HEK293 (cell line): Measurements from ENCODE around the gene SELENOK.

Experiments
- CTCF ChIA-PET: fragments of 350-600 bp; formaldehyde crosslinking; extraction: SDS; loops from one replicate; lab custom pipeline; 2021; ENCODE audit warnings: antibody characterized with exemption; lab: Yijun Ruan, JAX
- POLR2A ChIA-PET: fragments of 300-600 bp; formaldehyde crosslinking; extraction: SDS; loops from one replicate; lab custom pipeline; 2020; ENCODE audit warnings: antibody characterized with exemption, inconsistent platforms; lab: Yijun Ruan, JAX
- H3K27ac ChIP-seq: fragments of 200-500 bp; sonication (Bioruptor generic); 2 replicates; pipeline ENCODE4 v1.5.1; 2014; ENCODE audit warnings: low read depth, low read length, control low read depth, inconsistent platforms; ENCODE audit errors: extremely low read depth
- H3K36me3 ChIP-seq, 2 experiments: fragments of 200-500 bp in 1 of 2; sonication (Bioruptor generic) in 1 of 2; 1 replicate in 1 of 2; 2 replicates in 1 of 2; pipeline ENCODE4 v1.5.1; 2014 to 2017; ENCODE audit warnings: inconsistent platforms in 2 of 2, low read length in 2 of 2; ENCODE audit not compliant: control insufficient read depth in 2 of 2, insufficient read depth in 1 of 2
- H3K4me1 ChIP-seq: fragments of 200-500 bp; sonication (Bioruptor generic); 2 replicates; pipeline ENCODE4 v1.5.1; 2014; ENCODE audit warnings: mild to moderate bottlenecking, low read length, inconsistent platforms; ENCODE audit not compliant: control insufficient read depth, insufficient read depth
- H3K4me3 ChIP-seq: 2 replicates; pipeline ENCODE4 v1.5.1; 2011; ENCODE audit warnings: low read depth, mild to moderate bottlenecking, control low read depth, low read length, moderate library complexity
- H3K9me3 ChIP-seq: fragments of 200-500 bp; sonication (Bioruptor generic); 2 replicates; pipeline ENCODE4 v1.5.1; 2014; ENCODE audit warnings: low read depth, low read length, inconsistent platforms; ENCODE audit not compliant: control insufficient read depth, insufficient read depth
- IKZF3 ChIP-seq: fragments of 450-650 bp; IDR thresholded peaks from 2 replicates; pipeline ENCODE4 v1.5.0; 2018; ENCODE audit warnings: missing biosample characterization, mild to moderate bottlenecking, missing genetic modification characterization, moderate library complexity
- KLF7 ChIP-seq: fragments of 450-650 bp; formaldehyde crosslinking; IDR thresholded peaks from 2 replicates; pipeline ENCODE4 v1.5.1; 2016; ENCODE audit warnings: missing biosample characterization, missing genetic modification characterization, borderline replicate concordance
- MEIS1 ChIP-seq: sonication (generic); formaldehyde crosslinking; IDR thresholded peaks from 2 replicates; pipeline ENCODE4 v1.8.1; 2022; ENCODE audit warnings: missing genetic modification reagents, mild to moderate bottlenecking, borderline replicate concordance
- SP7 ChIP-seq: fragments of 450-650 bp; formaldehyde crosslinking; IDR thresholded peaks from 2 replicates; pipeline ENCODE4 v1.5.1; 2016; ENCODE audit warnings: missing biosample characterization, missing genetic modification characterization
- ZBTB11 ChIP-seq: fragments of 450-650 bp; formaldehyde crosslinking; conservative IDR thresholded peaks from 2 replicates; pipeline ENCODE4 v1.5.1; 2016; ENCODE audit warnings: low read depth, missing biosample characterization, missing genetic modification characterization
- ZBTB48 ChIP-seq: fragments of 450-650 bp; formaldehyde crosslinking; IDR thresholded peaks from 2 replicates; pipeline ENCODE4 v1.5.1; 2016; ENCODE audit warnings: missing biosample characterization, missing genetic modification characterization
- ZFHX2 ChIP-seq: fragments of 450-650 bp; formaldehyde crosslinking; conservative IDR thresholded peaks from 2 replicates; pipeline ENCODE4 v1.5.1; 2016; ENCODE audit warnings: missing biosample characterization, missing genetic modification characterization
- ZNF121 ChIP-seq: fragments of 450-650 bp; formaldehyde crosslinking; IDR thresholded peaks from 2 replicates; pipeline ENCODE4 v1.5.1; 2016; ENCODE audit warnings: missing biosample characterization, missing genetic modification characterization
- ZNF138 ChIP-seq: fragments of 450-650 bp; formaldehyde crosslinking; IDR thresholded peaks from 2 replicates; pipeline ENCODE4 v1.5.1; 2016; ENCODE audit warnings: missing biosample characterization, missing genetic modification characterization, borderline replicate concordance
- ZNF600 ChIP-seq: fragments of 450-650 bp; formaldehyde crosslinking; IDR thresholded peaks from 2 replicates; pipeline ENCODE4 v1.5.1; 2016; ENCODE audit warnings: missing biosample characterization, missing genetic modification characterization
- ZNF837 ChIP-seq: fragments of 450-650 bp; formaldehyde crosslinking; IDR thresholded peaks from 2 replicates; pipeline ENCODE4 v1.5.1; 2016; ENCODE audit warnings: missing biosample characterization, missing genetic modification characterization
- ZSCAN23 ChIP-seq: fragments of 450-650 bp; formaldehyde crosslinking; IDR thresholded peaks from 2 replicates; pipeline ENCODE4 v1.5.1; 2016; ENCODE audit warnings: missing biosample characterization, missing genetic modification characterization
- ZXDB ChIP-seq: fragments of 450-650 bp; formaldehyde crosslinking; IDR thresholded peaks from 2 replicates; pipeline ENCODE4 v1.5.1; 2016; ENCODE audit warnings: missing biosample characterization, missing genetic modification characterization
- TF ChIP-seq, protein P1 (sequence below): fragments of 450-650 bp; formaldehyde crosslinking; IDR thresholded peaks from 2 replicates; pipeline ENCODE4 v1.5.1; 2016; ENCODE audit warnings: missing biosample characterization, missing genetic modification characterization, borderline replicate concordance
- TF ChIP-seq, protein P2 (sequence below): fragments of 450-650 bp; formaldehyde crosslinking; IDR thresholded peaks from 2 replicates; pipeline ENCODE4 v1.5.1; 2016; ENCODE audit warnings: missing biosample characterization, missing genetic modification characterization

SELENOK gene

GRCh38 chr3:53845103-53845880, 46.4 kb downstream of the SELENOK start (continued):
- TF ChIP-seq ZXDB (tag by site-specific recombination): no peak
- TF ChIP-seq ZSCAN23 (tag by site-specific recombination): no peak
- no peak for TF ChIP-seq MEIS1 (CRISPR knock-in tag)
- peak; percentile 88 for TF ChIP-seq ZFHX2 (tag by site-specific recombination)
- no peak for TF ChIP-seq KLF7
- no peak for TF ChIP-seq SP7 (tag by site-specific recombination)
- no peak for TF ChIP-seq ZNF138 (tag by site-specific recombination)
- no peak for TF ChIP-seq IKZF3 (tag by site-specific recombination)
- TF ChIP-seq ZNF121 (tag by site-specific recombination): no peak
- TF ChIP-seq ZBTB11 (tag by site-specific recombination): peak; percentile 82
- TF ChIP-seq ZNF837: no peak

DNA sequence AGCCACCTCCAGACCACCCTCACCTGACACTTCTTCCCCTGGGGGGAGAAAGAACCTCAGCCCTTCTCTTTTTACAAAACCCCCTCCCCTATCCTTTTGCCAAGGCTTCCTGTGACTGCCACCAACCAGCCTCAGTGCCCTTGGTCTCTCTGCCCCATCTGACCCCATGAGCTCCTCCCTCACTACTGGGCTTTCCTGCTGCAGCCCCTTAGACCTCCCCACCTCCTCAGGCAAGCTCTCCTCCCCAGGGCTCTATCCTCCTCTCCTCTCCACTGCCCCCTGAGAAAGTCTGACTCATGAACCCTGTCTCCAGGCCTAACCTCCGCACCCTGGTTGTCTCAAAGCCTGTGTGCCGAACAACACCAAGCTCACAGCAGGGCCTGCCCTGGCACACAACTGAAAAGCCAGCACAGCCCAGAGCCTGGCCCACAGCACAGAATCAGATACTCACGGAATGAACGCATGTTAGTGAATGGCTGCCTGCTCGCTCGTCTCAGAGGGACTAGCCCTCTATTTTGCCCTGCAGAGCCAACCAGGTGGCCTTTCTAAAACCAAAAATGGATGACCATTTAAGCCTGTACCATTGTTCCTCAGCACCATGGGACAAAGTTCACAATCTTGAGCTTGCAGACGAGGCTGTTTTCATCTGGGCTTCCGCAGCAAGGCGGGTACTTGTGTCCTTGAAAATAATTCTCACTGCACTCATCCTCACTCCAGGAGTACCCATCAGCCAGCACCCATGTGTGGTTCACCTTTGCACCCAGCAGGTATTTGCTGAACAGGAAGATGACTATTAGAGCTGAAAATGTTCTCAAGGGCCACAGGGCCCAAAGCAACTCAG, 47.2 kb downstream of the SELENOK start:
- H3K36me3 ChIP-seq: peaks cover 0 to 5% of the 10 kb centered on the region in 2 experiments; a peak in 1 of 3 replicates
- POLR2A ChIA-PET: no interaction called here
- TF ChIP-seq ZNF600 (tag by site-specific recombination): peak; percentile 51; the same call in 1 of the 2 replicates
- TF ChIP-seq ZBTB48 (tag by site-specific recombination): no peak
- TF ChIP-seq, all 188 proteins: peak for 1
- Histone ChIP-seq H3K9me3 (no peaks in the 10 kb centered on the region), H3K4me1 (no peaks in the 10 kb centered on the region), H3K4me3 (no peak overlapping the region), H3K27ac (no peak overlapping the region; the same call in 1 of the 2 replicates)
- CTCF ChIA-PET: interaction anchor here (0.6 kb wide), 1 partner anchor 513 kb away, joined by 4 read pairs; no protein-coding TSS in a partner anchor

GRCh38 chr3:53843195-53844177, 48.2 kb downstream of the SELENOK start:
- H3K36me3 ChIP-seq: peaks cover 0 to 14% of the 10 kb centered on the region in 2 experiments; a peak in 1 of 3 replicates
- no peaks in the 10 kb centered on the region for H3K4me1 ChIP-seq
- ChIA-PET CTCF (interaction anchor here (0.6 kb wide), 1 partner anchor 514 kb away, joined by 4 read pairs; no protein-coding TSS in a partner anchor), POLR2A (no interaction called here)
- H3K27ac ChIP-seq: no peak overlapping the region
- no peaks in the 10 kb centered on the region for H3K9me3 ChIP-seq
- H3K4me3 ChIP-seq: no peak overlapping the region
- TF ChIP-seq, protein P1, sequence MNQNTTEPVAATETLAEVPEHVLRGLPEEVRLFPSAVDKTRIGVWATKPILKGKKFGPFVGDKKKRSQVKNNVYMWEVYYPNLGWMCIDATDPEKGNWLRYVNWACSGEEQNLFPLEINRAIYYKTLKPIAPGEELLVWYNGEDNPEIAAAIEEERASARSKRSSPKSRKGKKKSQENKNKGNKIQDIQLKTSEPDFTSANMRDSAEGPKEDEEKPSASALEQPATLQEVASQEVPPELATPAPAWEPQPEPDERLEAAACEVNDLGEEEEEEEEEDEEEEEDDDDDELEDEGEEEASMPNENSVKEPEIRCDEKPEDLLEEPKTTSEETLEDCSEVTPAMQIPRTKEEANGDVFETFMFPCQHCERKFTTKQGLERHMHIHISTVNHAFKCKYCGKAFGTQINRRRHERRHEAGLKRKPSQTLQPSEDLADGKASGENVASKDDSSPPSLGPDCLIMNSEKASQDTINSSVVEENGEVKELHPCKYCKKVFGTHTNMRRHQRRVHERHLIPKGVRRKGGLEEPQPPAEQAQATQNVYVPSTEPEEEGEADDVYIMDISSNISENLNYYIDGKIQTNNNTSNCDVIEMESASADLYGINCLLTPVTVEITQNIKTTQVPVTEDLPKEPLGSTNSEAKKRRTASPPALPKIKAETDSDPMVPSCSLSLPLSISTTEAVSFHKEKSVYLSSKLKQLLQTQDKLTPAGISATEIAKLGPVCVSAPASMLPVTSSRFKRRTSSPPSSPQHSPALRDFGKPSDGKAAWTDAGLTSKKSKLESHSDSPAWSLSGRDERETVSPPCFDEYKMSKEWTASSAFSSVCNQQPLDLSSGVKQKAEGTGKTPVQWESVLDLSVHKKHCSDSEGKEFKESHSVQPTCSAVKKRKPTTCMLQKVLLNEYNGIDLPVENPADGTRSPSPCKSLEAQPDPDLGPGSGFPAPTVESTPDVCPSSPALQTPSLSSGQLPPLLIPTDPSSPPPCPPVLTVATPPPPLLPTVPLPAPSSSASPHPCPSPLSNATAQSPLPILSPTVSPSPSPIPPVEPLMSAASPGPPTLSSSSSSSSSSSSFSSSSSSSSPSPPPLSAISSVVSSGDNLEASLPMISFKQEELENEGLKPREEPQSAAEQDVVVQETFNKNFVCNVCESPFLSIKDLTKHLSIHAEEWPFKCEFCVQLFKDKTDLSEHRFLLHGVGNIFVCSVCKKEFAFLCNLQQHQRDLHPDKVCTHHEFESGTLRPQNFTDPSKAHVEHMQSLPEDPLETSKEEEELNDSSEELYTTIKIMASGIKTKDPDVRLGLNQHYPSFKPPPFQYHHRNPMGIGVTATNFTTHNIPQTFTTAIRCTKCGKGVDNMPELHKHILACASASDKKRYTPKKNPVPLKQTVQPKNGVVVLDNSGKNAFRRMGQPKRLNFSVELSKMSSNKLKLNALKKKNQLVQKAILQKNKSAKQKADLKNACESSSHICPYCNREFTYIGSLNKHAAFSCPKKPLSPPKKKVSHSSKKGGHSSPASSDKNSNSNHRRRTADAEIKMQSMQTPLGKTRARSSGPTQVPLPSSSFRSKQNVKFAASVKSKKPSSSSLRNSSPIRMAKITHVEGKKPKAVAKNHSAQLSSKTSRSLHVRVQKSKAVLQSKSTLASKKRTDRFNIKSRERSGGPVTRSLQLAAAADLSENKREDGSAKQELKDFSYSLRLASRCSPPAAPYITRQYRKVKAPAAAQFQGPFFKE: no peak
- TF ChIP-seq, protein P2, sequence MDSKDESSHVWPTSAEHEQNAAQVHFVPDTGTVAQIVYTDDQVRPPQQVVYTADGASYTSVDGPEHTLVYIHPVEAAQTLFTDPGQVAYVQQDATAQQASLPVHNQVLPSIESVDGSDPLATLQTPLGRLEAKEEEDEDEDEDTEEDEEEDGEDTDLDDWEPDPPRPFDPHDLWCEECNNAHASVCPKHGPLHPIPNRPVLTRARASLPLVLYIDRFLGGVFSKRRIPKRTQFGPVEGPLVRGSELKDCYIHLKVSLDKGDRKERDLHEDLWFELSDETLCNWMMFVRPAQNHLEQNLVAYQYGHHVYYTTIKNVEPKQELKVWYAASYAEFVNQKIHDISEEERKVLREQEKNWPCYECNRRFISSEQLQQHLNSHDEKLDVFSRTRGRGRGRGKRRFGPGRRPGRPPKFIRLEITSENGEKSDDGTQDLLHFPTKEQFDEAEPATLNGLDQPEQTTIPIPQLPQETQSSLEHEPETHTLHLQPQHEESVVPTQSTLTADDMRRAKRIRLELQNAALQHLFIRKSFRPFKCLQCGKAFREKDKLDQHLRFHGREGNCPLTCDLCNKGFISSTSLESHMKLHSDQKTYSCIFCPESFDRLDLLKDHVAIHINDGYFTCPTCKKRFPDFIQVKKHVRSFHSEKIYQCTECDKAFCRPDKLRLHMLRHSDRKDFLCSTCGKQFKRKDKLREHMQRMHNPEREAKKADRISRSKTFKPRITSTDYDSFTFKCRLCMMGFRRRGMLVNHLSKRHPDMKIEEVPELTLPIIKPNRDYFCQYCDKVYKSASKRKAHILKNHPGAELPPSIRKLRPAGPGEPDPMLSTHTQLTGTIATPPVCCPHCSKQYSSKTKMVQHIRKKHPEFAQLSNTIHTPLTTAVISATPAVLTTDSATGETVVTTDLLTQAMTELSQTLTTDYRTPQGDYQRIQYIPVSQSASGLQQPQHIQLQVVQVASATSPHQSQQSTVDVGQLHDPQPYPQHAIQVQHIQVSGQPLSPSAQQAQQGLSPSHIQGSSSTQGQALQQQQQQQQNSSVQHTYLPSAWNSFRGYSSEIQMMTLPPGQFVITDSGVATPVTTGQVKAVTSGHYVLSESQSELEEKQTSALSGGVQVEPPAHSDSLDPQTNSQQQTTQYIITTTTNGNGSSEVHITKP: 0 out of 2 replicates have a peak, but pooled peaks have one; percentile 5
